GM18868 (cell line): Measurements from ENCODE around the gene PFDN1.

ENCODE experiments used
- ATAC-seq: cut with Tn5 transposase; IDR thresholded peaks from one replicate; pipeline ENCODE4 v1.9.1; 2021; ENCODE audit warnings: mild to moderate bottlenecking, moderate library complexity; ENCODE audit not compliant: unreplicated experiment

The PFDN1 gene

DNA sequence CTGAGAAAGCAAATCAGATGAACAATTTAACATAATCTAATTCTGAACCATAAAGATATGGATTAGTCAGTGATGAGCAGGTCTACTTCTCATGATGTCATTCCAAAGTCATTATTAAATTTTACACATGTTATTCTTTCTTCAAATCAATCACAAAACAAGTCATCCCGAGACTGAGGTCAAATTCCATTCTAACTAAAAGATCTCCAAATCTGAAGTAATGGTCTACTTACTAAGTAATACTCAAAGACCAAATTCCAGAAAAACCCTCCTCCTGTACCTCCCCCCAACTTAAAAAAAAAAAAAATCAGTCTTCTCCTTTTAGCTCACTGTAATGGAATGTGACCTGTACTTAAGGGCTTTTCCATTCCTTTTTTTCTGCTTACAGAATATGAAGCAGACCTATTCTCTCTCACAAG, 4.7 kb downstream of the PFDN1 start:
- no peak for ATAC-seq

DNA sequence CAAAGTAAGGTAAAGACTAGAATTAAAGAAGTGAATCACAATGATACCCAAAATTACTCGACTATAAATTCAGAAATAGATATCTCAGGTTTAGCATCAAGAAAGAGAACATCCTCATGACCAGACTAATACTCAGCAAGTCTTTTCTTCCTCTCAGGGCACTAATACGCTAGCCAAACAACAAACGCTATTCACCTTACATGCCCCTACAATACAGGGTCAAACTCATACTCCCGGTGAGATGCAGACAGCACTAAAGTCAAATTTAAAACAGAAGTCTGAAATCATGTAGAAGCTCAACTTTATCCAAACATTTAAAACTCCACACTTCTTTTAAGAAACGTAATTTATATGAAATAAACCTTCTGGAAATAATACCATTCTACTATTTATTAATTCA, 5.6 kb downstream of the PFDN1 start:
- no peak for ATAC-seq

DNA sequence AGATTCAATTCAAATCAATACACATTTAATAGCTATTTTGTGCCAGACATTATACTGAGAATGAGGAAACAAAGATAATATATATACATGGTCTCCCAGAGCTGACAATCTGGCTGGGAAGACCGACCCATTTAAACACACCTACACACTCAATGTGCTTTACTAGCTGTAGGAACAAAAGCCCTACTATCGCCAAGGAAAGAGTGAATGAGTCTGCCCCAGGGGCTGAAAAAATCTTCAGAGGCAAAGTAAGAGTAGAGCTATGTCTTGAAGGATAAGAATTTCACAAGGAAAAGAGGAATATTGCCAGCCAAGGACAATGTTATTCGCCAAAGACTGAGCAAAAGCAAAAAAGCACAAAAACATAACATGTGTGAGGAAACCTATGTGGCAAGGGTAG, 6.6 kb downstream of the PFDN1 start:
- no peak for ATAC-seq

DNA sequence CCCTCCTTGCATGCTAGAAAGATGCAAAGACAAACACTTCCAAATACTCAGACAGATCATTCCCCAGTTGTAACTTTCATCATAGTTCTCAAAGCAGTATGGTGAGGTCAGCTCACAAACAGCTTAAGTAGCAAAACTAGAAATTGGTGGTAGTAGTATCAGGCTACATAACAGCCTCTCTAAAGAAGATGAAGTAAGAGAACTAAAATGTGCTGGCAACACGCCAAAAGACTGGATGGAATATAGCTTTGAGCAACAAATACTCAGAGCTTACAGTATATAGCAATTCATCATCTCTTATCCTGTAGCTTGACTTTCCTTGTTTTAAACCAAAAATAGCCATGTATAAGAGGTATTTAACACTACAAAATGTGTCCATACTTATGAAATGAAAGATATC, 7.5 kb downstream of the PFDN1 start:
- ATAC-seq, result no peak

DNA sequence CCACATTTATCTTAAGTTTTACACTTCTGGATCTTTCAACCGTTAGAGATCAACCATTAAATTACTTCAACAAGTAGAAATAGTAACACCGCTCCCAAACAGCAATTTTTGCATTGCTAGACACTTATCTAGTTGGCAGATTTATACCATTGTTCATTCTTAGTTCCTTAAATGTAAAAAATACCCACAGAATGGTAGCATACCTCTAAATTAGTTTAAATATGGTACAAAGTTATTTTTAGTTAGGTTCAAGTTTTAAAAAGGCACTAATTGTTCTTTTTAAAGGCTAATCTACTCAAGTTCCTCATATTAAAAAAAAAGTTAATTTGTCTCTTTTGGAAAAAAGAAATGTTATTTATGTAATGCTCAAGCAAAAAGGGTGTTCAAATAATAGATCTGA, 8.1 kb downstream of the PFDN1 start:
- ATAC-seq, result no peak

DNA sequence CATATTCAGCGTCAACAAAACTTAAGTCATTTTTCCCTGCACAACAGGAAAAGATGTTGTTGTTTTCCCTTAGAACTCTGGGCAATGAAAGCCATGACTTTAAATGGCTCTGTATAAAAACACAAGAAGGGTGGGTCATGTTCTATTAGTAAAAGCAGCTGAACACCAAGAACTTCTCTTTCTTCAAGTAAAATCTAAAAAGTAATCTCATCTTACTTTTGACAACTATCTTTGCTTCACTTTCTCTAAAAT, 9.1 kb downstream of the PFDN1 start:
- no peak for ATAC-seq

DNA sequence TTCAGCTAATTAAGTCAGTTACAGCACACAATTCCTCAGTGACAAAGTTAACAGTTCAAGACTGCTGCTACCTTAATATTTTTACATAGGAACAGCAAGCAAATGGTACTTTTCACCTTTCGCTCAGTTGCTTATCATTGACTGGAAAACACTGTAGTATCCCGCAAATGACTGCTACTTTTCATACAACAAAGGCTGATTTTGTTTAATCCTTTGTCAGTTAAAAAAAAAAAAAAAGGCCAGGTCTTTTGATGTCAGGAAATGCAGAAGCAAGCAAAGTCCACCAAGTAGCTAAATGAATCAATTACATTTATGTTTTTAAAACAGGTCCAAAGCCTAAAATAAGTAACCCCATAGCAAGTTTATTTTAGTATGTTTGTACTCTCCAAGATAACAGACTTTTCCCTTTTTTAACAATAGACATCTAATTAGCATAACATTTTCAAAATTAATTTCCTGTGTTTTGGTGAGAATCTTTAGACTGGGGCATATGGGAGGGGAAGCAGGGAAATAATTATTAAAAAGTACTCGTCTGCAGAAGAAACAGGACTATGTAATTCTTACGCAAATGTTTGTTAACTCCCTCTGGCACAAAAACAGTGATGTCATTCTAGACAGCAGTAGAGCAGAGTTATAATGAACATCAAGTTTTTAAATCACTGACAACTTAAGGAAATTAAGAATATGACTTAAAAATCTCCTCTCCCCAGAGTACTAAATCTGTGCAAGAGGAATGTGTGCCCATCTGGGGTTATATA, 9.6 kb downstream of the PFDN1 start:
- ATAC-seq, result no peak

DNA sequence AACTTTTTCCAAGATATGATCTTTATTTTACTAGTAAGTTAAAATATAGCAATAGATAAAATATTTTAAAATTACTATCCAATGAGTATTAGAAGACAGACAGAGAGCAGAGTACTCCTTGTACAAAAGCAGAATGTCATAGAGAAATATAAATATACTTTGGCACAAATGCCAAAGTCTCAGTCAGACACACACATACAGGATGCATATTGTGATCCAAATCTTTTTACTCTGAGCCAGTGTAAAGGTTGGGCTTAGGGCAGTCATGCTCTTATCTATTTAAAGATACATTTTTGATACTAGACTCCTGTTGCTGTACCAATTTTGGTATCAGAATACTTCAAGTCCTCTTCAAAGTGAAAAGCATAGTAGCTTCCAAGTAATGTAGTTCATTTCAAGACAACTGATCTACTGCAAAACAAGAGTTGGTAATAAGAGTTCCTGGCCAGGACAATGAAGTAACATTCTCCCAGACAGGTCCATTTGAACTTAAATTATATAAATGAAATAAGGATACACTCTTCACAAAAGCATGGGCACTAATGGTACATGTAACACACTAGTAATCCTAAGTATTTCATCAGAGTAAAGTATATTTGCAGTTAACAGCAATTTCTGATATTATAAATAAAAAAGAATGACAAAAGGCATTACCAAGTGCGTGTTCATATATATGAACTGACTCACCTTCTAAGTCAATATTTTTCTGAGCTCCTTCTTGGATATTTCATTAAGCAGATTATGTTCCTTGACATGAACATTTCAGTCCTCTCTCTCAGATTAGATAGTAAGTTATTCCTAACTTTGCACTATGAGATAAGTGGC, 10.5 kb downstream of the PFDN1 start:
- ATAC-seq, result no peak

DNA sequence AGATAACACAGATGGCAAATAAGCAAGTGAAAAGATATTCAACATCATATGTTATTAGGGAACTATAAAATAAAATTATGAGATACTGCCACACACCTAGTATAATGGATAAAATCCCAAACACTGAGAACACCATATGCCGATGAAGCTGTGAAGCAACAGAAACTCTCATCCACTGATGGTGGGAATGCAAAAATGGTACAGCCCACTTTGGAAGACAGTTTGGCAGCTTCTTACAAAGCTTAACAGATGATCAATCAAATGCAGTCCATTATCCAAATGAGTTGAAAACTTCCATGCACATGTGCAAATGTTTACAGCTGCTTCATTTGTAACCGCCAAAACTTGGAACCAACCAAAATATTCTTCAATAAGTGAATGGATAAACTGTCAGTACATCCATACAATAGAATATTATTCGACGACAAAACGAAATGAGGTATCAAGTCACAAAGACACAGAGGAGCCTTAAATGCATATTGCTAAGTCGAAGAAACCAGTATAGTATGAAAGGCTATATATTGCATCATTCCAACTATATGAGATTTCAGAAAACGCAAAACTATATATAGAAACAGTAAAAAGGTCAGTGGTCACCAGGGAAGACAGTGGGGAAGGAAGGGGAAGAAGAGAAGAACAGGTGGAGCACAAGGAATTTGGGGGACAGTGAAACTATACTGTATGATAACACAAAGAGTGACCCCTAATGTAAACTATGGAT, 14.9 kb downstream of the PFDN1 start:
- ATAC-seq, result no peak

DNA sequence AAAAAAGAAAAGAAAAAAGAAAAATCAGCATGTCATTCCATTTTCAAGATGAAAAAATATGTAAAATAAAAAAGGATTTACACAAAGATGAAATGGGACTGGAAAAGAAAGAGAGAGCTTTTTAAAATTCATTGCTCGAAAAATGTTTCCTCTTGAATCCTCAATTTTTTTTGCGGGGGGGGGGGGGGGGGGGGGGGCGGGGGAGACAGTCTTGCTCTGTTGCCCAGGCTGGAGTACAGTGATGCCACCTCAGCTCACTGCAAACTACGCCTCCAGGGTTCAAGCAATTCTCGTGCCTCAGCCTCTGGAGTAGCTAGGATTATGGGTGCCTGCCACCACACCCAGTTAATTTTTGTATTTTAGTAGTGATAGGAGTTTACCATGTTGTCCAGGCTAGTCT, 16.5 kb downstream of the PFDN1 start:
- ATAC-seq, result no peak

DNA sequence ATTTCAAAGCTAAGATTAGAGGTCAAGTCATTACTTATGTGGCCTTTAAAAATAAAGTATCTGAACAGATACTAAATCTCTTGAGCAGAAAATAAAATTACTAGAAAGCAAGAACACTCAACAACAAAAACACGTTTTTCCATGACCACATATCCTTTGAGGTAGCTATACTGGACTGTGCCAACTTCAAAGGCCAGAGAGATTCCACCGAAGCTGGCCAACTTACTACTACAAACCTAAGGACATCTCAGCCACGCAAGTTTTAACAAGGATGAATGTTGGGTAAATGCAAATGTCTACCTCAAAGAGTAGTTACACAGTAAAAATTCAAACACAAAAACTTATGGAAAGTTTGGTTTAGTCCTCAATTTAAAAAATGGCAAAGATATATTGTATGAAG, 18.9 kb downstream of the PFDN1 start:
- no peak for ATAC-seq

DNA sequence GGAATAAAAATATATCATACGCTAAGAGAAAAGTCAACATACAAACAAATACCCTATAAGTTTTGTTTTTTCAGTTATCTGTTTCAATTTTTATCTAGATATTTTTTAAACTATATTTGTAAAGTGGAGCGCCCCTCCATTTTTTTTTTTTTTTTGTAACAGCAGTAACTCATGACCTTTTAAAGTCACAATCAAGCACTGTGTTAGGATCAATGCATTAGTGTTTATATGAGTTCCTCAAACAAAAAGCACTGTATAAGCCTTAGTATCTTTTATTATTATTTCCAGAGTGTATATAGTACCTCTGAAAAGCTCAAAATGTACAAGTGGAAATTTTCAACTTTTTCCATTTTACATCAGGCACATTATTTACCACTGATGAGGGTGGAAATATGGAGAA, 20.6 kb downstream of the PFDN1 start:
- ATAC-seq, result no peak

DNA sequence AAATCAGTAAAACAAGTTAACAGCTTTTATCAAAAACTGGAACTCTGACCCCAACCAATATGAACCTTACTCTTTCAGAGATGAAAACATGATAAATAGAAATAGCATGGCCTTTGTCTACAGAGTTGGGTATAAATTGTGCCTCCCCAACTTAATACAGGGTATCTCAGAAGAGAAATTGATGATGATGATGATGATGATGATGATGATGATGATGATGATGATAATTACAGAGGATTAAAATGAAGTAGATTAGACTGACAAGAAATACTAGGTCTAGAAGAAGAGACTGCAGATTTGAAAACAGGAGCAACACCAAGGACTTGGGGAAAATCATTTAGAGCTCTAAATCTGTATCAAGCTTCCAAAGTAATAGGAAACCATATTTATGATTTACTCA, 27.1 kb downstream of the PFDN1 start:
- ATAC-seq, result no peak

DNA sequence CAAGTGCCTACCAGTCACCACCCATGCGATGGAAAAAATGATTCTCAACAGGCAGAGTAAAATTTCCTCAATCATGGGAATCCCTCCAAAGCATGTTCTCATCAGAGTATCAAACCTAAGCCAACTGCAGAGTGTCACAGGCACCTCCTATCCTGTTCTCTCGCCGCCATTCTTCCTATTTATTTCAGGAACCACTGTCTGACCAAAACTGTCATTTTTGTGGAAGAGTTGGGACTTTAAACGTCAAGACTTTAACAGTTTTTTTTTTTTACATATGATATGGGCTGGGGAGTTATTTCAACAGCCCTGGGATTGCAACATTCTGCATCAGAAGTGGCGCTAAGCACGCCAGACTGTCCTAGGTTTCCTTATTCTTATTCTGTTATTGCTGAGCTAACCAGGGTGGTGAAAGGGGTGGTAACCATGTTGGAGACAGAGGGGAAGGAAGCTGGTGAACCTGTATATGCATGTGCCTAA, 29.5 kb downstream of the PFDN1 start:
- ATAC-seq, result no peak

DNA sequence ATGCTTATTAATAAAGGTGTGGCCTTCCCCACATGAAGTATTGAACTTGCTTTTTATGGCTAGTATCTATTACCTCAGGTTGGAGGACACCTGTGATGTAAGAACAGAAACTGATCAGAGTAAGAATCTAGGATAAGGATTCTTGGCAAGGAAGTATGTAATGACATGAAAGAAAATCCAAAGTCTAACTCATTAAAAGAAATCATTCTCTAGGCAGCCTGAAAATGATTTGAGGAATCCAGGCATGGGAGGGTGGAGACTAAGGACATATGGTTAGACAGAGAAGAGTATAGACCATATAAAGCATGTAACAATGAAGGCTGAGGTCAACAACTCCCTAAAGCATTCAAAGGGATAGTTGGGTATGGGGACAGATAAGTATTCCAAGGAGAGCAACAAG, 32.9 kb downstream of the PFDN1 start:
- no peak for ATAC-seq

DNA sequence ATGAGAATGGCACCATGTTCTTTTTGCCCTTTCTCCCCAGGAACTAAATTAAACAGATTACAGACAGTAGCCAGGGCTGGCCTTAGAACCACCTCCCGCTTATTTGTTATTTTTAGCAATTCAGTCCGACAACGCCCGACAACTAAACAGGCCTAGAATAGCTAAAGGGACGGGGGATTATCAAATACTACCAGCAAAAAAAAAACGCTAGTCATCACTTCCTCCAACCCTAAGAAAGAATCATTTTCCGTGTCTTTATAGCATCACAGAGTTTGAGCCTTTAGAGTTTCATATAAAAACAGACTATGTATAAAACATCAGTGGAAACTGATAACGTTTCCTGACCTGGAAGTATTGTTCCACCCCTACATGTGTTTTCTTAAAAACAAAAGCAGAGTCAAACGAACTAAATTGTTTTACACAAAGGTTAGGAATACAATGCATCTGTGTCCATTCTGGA, 35.3 kb downstream of the PFDN1 start:
- ATAC-seq, result no peak

DNA sequence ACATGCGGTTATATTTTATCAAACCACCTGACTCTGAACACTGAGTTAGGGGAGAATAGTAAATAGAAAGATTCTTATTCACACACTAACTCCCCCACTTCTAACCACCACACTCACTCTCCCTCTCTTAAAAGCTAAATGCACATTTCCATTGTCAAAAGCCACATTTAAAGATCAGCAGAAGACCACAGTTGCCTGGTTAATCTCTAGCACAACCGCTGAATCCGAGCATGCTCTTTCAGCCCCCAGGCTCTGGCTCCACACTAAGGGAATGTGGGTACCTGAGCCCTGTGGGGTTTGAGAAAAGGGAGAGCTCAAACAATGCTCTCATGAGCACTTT, 35.7 kb downstream of the PFDN1 start:
- no peak for ATAC-seq

DNA sequence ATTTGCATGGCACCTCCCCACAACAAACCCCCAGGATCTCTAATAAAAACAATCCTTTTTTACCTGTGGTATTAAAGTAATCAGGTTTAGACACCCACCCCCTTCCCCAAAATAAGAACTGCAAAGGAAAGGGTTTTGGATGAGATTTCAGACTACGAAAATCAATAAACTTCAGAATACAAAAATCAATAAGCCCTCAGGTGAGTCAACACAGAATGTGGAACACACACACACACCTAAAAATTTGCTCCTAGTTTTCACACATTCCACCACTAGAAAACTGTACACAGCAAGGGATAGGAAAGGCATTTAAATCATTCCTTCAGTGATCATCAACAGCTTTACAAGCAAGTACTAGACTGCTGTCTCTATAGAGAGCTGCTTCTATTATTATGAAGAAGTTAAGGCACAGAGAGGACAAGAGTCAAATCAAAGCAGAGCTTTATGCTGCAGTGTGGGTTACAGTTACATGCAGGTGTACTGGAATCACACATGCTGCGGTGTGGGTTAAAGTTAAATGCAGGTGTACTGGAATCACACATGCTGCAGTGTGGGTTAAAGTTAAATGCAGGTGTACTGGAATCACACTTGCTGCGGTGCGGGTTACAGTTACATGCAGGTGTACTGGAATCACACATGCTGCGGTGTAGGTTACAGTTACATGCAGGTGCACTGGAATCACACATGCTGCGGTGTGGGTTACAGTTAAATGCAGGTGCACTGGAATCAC, 36.3 kb downstream of the PFDN1 start:
- ATAC-seq, result no peak

DNA sequence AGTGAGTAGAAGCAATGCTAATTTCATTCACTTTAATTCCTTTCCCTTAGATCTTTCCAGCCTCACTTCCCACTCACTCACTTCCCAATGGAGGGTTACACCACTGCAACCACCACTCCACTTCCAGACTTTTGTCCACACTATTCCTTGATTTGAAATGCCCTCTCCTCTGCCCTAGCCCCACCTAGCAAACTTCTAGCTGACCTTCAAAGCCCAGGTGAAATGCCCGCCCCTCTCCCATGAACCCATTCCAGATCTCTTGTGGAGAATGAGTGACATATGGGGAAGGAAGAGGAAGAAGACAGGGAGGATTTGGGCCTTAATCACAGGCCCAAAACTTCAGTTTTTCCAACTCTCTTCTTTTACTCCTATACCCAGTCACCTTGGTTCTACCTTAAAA, 37.1 kb downstream of the PFDN1 start:
- ATAC-seq, result no peak

DNA sequence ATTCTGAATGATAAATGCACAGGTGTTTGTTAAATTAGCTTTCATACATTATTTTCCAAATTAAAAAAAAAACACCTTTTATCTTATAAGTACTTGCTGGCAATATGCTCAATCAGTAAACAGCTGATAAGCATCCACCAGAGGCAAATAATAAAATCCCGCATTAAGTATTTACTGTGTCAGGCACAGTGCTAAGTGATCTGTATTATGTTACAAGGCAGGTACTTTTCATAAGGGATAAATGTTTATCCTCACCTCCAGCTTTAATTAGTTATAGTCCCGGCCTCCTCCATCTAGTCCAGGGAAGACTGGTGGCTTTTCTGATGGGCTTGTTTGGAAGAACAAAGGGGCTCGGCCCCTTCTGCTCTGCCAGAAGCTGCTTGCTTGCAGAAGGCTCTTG, 40.1 kb downstream of the PFDN1 start:
- ATAC-seq, result no peak

DNA sequence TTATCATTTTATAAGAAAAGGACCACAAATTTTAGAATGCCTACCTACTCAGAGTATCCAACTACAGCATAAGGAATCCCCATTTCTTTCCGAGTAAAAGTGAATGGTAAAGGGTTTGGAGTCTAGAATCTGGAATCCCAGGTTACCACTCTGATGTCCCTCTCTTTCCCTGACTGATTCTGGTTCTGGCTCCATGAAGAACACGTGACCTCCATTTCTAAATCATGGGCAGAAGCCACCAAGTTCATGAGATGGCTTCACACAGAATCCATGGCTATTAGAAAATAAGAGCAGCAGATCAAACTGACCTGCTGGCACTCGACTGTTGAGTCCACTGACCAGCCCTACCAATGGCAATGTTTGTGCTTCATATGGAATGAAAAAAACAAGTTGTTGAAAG, 40.7 kb downstream of the PFDN1 start:
- ATAC-seq, result no peak
